K562 (cell line): ENCODE results near the gene CDKN2C. TPM values are rescaled to one million over a fixed set of nuclear protein-coding genes. Genes with fewer than 3 reads are reported as not detected.
A peak's percentile ranks its signal among the peaks of the same experiment; 100 is the strongest.

Experiments used
- AFF4 ChIP-seq: sonication (generic); formaldehyde crosslinking; IDR thresholded peaks from 2 replicates; pipeline ENCODE4 v1.8.0; 2023; ENCODE audit warnings: mild to moderate bottlenecking, missing genetic modification reagents
- BDP1 ChIP-seq: IDR thresholded peaks from 3 replicates; pipeline ENCODE4 v1.6.1; 2011; ENCODE audit not compliant: insufficient read length, insufficient read depth
- CTBP1 ChIP-seq: fragments of 450-650 bp; IDR thresholded peaks from 2 replicates; pipeline ENCODE4 v1.6.1; 2016; ENCODE audit warnings: borderline replicate concordance
- E2F1 ChIP-seq: sonication (generic); formaldehyde crosslinking; IDR thresholded peaks from 2 replicates; pipeline ENCODE4 v1.8.1; 2023; ENCODE audit warnings: mild to moderate bottlenecking, missing genetic modification reagents, moderate library complexity
- ILF3 ChIP-seq: fragments of 450-650 bp; IDR thresholded peaks from 2 replicates; pipeline ENCODE4 v1.6.1; 2018; ENCODE audit warnings: antibody characterized with exemption, mild to moderate bottlenecking, moderate library complexity, borderline replicate concordance
- NBN ChIP-seq: fragments of 450-650 bp; IDR thresholded peaks from 2 replicates; pipeline ENCODE4 v1.6.1; 2016; ENCODE audit warnings: low read depth, mild to moderate bottlenecking
- RAD21 ChIP-seq, 2 experiments: fragments of 250-450 bp in 1 of 2; fragments of 450-650 bp in 1 of 2; sonication (Bioruptor Pico) in 1 of 2; formaldehyde crosslinking in 1 of 2; IDR thresholded peaks in 1 of 2; conservative IDR thresholded peaks in 1 of 2; 2 replicates each; pipeline versions ENCODE4 v1.4.0 to v1.8.0; 2020 to 2022; ENCODE audit warnings: mild to moderate bottlenecking in 2 of 2, moderate library complexity in 1 of 2
- SP1 ChIP-seq: sonication (generic); formaldehyde crosslinking; IDR thresholded peaks from 2 replicates; pipeline ENCODE4 v1.8.1; 2022; ENCODE audit warnings: mild to moderate bottlenecking, missing genetic modification reagents
- STAT5A ChIP-seq: IDR thresholded peaks from 2 replicates; pipeline ENCODE4 v1.6.1; 2012; ENCODE audit warnings: low read length, inconsistent platforms, borderline replicate concordance
- TAF7 ChIP-seq: fragments of 450-650 bp; IDR thresholded peaks from 2 replicates; pipeline ENCODE4 v1.6.1; 2016; ENCODE audit warnings: missing genetic modification characterization, missing compliant biosample characterization
- TBL1XR1 ChIP-seq, 2 experiments: IDR thresholded peaks; 2 replicates each; pipeline ENCODE4 v1.6.1; 2012; ENCODE audit warnings: improper control_type of control experiment in 2 of 2, low read length in 2 of 2, mild to moderate bottlenecking in 1 of 2
- YBX1 ChIP-seq: fragments of 450-650 bp; IDR thresholded peaks from 2 replicates; pipeline ENCODE4 v1.7.1; 2016; ENCODE audit warnings: mild to moderate bottlenecking
- ZNF232 ChIP-seq: sonication (generic); formaldehyde crosslinking; IDR thresholded peaks from 2 replicates; pipeline ENCODE4 v1.8.0; 2022; ENCODE audit warnings: mild to moderate bottlenecking, missing genetic modification reagents
- polyA plus RNA-seq, 8 experiments: library from polyadenylated mRNA; depleted of rRNA in 4 of 8; stranded (reverse) in 5 of 8; unstranded in 3 of 8; fragments of >200 nt; fragmentation: Nextera tagmentation in 2 of 8; fragmentation: Illumina TruSeq in 1 of 8; extraction: Ambion mirVana in 2 of 8; extraction: Trizol in 1 of 8; gene quantifications; 2 replicates each; pipeline versions ENCODE4 v1.2.1 to v1.2.3, GENCODE V29; 2011 to 2014; ENCODE audit warnings: inconsistent platforms in 1 of 8, missing spikeins in 1 of 8
- total RNA-seq, 7 experiments: library from RNA; depleted of rRNA in 6 of 7; stranded (reverse); fragments of >200 nt in 6 of 7; fragmentation: Illumina TruSeq in 2 of 7; extraction: Trizol in 2 of 7; gene quantifications; 2 replicates each; pipeline versions ENCODE4 v1.2.1 to v1.2.3, GENCODE V29; 2011 to 2021; ENCODE audit warnings: low replicate concordance in 1 of 7
- TF ChIP-seq, protein P1 (sequence below): fragments of 450-650 bp; IDR thresholded peaks from 2 replicates; pipeline ENCODE4 v1.6.1; 2016; ENCODE audit warnings: mild to moderate bottlenecking
- TF ChIP-seq, protein P2 (sequence below): fragments of 450-650 bp; IDR thresholded peaks from 2 replicates; pipeline ENCODE4 v1.6.1; 2016
- TF ChIP-seq, protein P3 (sequence below), 2 experiments: fragments of 450-650 bp; conservative IDR thresholded peaks; 2 replicates each; pipeline ENCODE4 v1.6.1; 2017; ENCODE audit warnings: mild to moderate bottlenecking in 2 of 2, moderate library complexity in 2 of 2

The CDKN2C gene
- total and polyA plus RNA-seq, 9 of the 15 experiments (the other 6 are each of a cell fraction or from before 2014, with no cell fraction given): 11.9 to 74.3 (median 45.9) TPM

DNA sequence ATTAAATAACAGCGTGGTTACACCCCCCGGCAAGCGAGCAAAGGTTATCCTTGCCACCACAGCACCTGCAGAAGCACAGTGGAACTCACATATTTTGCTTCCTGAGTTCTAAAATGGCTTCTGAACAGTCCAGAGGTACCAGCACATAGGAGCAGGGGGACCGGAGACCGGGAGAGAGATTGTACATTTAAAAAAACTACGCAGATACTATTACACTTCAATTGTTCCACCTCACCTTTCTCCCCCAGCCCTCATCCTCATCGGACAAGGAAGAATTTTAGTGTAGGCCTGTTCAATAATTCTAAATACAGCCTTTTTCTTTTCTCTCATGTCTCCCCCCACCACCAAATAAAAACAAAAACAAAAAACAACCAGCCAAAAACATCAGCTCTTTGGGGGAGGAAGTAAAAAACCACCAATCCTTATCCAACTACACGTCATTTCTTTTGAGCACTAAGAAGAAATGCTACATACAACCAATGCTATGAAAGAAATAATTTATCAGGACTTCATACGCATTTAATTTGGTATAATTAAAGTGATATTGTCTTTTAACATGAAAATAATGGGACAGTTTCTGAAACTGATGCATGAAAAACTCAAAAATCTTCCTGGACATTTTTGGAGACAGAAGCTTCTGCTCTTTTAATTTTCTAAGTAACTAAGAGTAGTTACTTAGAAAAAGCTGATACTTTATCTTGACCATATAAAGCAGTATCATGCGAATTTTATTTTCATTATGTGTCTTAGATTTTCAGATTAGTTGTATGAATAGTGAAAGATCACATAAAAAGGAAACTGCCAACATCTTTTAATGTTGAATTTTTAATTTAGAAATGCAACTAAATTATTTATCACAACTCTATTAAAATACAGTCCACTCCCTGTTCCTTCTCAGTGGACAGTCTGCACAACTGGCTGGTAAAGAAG lies 9.1 kb downstream of the CDKN2C start (continued):
- TF ChIP-seq, protein P1, sequence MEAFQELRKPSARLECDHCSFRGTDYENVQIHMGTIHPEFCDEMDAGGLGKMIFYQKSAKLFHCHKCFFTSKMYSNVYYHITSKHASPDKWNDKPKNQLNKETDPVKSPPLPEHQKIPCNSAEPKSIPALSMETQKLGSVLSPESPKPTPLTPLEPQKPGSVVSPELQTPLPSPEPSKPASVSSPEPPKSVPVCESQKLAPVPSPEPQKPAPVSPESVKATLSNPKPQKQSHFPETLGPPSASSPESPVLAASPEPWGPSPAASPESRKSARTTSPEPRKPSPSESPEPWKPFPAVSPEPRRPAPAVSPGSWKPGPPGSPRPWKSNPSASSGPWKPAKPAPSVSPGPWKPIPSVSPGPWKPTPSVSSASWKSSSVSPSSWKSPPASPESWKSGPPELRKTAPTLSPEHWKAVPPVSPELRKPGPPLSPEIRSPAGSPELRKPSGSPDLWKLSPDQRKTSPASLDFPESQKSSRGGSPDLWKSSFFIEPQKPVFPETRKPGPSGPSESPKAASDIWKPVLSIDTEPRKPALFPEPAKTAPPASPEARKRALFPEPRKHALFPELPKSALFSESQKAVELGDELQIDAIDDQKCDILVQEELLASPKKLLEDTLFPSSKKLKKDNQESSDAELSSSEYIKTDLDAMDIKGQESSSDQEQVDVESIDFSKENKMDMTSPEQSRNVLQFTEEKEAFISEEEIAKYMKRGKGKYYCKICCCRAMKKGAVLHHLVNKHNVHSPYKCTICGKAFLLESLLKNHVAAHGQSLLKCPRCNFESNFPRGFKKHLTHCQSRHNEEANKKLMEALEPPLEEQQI: no peak
- TF ChIP-seq NBN (peak; percentile 75), SP1 (no peak; the same call in none of the 2 replicates), E2F1 (CRISPR knock-in tag) (no peak), STAT5A (no peak), TAF7 (tag) (peak; percentile 36; the same call in 1 of the 2 replicates), RAD21 (CRISPR knock-in tag; conservative IDR thresholded peaks at IDR 0.05 in 1 of 2, IDR thresholded peaks at IDR 0.05 in 1 of 2) (0 out of 4 replicates have a peak, but pooled peaks of 1 of the 2 experiments have one; percentile 14), AFF4 (CRISPR knock-in tag) (no peak), ZNF232 (CRISPR knock-in tag) (no peak), CTBP1 (no peak), YBX1 (no peak), TBL1XR1 (IDR thresholded peaks at IDR 0.05; ENCODE audit: low read length in 2 of 2) (0 out of 4 replicates have a peak, but pooled peaks of 1 of the 2 experiments have one; percentile 7), BDP1 (no peak), ILF3 (no peak)
- TF ChIP-seq, protein P2, sequence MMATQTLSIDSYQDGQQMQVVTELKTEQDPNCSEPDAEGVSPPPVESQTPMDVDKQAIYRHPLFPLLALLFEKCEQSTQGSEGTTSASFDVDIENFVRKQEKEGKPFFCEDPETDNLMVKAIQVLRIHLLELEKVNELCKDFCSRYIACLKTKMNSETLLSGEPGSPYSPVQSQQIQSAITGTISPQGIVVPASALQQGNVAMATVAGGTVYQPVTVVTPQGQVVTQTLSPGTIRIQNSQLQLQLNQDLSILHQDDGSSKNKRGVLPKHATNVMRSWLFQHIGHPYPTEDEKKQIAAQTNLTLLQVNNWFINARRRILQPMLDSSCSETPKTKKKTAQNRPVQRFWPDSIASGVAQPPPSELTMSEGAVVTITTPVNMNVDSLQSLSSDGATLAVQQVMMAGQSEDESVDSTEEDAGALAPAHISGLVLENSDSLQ: no peak
- TF ChIP-seq, protein P3, sequence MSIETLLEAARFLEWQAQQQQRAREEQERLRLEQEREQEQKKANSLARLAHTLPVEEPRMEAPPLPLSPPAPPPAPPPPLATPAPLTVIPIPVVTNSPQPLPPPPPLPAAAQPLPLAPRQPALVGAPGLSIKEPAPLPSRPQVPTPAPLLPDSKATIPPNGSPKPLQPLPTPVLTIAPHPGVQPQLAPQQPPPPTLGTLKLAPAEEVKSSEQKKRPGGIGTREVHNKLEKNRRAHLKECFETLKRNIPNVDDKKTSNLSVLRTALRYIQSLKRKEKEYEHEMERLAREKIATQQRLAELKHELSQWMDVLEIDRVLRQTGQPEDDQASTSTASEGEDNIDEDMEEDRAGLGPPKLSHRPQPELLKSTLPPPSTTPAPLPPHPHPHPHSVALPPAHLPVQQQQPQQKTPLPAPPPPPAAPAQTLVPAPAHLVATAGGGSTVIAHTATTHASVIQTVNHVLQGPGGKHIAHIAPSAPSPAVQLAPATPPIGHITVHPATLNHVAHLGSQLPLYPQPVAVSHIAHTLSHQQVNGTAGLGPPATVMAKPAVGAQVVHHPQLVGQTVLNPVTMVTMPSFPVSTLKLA (conservative IDR thresholded peaks at IDR 0.05): peak in 1 of 2 experiments; percentile 19; a peak in 2 of 4 replicates
